Osteoblast (primary cell): ENCODE data around the gene RAPGEF1. TPM values are rescaled to one million over a fixed set of nuclear protein-coding genes. Genes with fewer than 3 reads are reported as not detected.

Source experiments
- DNase-seq: peaks from one replicate; pipeline ENCODE4 v3.0.0; 2011; ENCODE audit warnings: low spot score, mixed read lengths; ENCODE audit not compliant: insufficient read length; ENCODE audit errors: missing footprints
- H2AFZ ChIP-seq: 2 replicates; pipeline ENCODE4 v1.6.0; 2011; ENCODE audit warnings: mild to moderate bottlenecking, low read length
- H3K27ac ChIP-seq: 2 replicates; pipeline ENCODE4 v1.5.1; 2011; ENCODE audit warnings: mild to moderate bottlenecking, low read depth, low read length, moderate library complexity
- H3K27me3 ChIP-seq: 2 replicates; pipeline ENCODE4 v1.6.0; 2012; ENCODE audit warnings: mild to moderate bottlenecking, control low read depth, inconsistent platforms, low read length, moderate library complexity; ENCODE audit not compliant: insufficient read depth
- H3K36me3 ChIP-seq: 2 replicates; pipeline ENCODE4 v1.5.1; 2011; ENCODE audit warnings: mild to moderate bottlenecking, low read length, control low read depth, moderate library complexity; ENCODE audit not compliant: insufficient read depth
- H3K4me1 ChIP-seq: 2 replicates; pipeline ENCODE4 v1.5.1; 2011; ENCODE audit warnings: mild to moderate bottlenecking, low read length, control low read depth, moderate library complexity; ENCODE audit not compliant: insufficient read depth
- H3K4me2 ChIP-seq: 2 replicates; pipeline ENCODE4 v1.6.0; 2011; ENCODE audit warnings: mild to moderate bottlenecking, low read length; ENCODE audit not compliant: insufficient read depth
- H3K4me3 ChIP-seq: fragments of 200-600 bp; sonication (generic); 3 replicates; pipeline ENCODE4 v1.5.1; 2012; ENCODE audit warnings: mild to moderate bottlenecking, low read length, inconsistent platforms; ENCODE audit not compliant: insufficient read depth
- H3K79me2 ChIP-seq: 2 replicates; pipeline ENCODE4 v1.6.0; 2012; ENCODE audit warnings: mild to moderate bottlenecking, low read length, control low read depth, inconsistent platforms; ENCODE audit not compliant: insufficient read depth
- H3K9me3 ChIP-seq: 2 replicates; pipeline ENCODE4 v1.5.1; 2011; ENCODE audit warnings: low read depth, low read length, control low read depth
- H4K20me1 ChIP-seq: 2 replicates; pipeline ENCODE4 v1.6.0; 2012; ENCODE audit warnings: mild to moderate bottlenecking, low read length, control low read depth; ENCODE audit not compliant: insufficient read depth
- CTCF ChIP-seq: IDR thresholded peaks from 2 replicates; pipeline ENCODE4 v1.5.1; 2011; ENCODE audit warnings: mild to moderate bottlenecking, low read depth, low read length, moderate library complexity; ENCODE audit errors: extremely low read depth
- total RNA-seq: library from RNA; depleted of rRNA; stranded (reverse); fragments of >200 nt; gene quantifications from 2 replicates; pipeline ENCODE4 v1.2.3, GENCODE V29; 2012

Gene RAPGEF1
- total RNA-seq, 1 donor = 34.7 TPM

GRCh38 chr9:131623655-131624330 lies 116.1 kb downstream of the RAPGEF1 start:
- Histone ChIP-seq H3K27me3 (no peaks in the 10 kb centered on the region), H3K36me3 (peaks cover 29% of the 10 kb centered on the region), H4K20me1 (no peaks in the 10 kb centered on the region), H3K79me2 (no peaks in the 10 kb centered on the region), H3K4me3 (no peak overlapping the region), H3K4me2 (no peak overlapping the region), H3K9me3 (no peaks in the 10 kb centered on the region), H2AFZ (no peak overlapping the region), H3K4me1 (peaks cover 12% of the 10 kb centered on the region), H3K27ac (no peak overlapping the region)
- no peak for TF ChIP-seq CTCF
- no peak for DNase-seq

- H3K36me3 ChIP-seq = peaks cover 39% of the 10 kb centered on the region
- H3K27ac ChIP-seq = no peak overlapping the region
- no peak for DNase-seq
- H3K79me2 ChIP-seq = no peaks in the 10 kb centered on the region
- TF ChIP-seq CTCF = no peak
- no peak overlapping the region for H3K4me3 ChIP-seq
- no peak overlapping the region for H2AFZ ChIP-seq
- peaks cover 4% of the 10 kb centered on the region for H3K4me1 ChIP-seq
- no peaks in the 10 kb centered on the region for H3K9me3 ChIP-seq
- H4K20me1 ChIP-seq = no peaks in the 10 kb centered on the region
- H3K27me3 ChIP-seq = no peaks in the 10 kb centered on the region
- H3K4me2 ChIP-seq = no peak overlapping the region
Measured at GRCh38 chr9:131622523-131622922, 117.4 kb downstream of the RAPGEF1 start.

- Histone ChIP-seq H3K9me3 (no peaks in the 10 kb centered on the region), H3K4me1 (no peaks in the 10 kb centered on the region), H3K4me2 (no peak overlapping the region), H3K36me3 (peaks cover 39% of the 10 kb centered on the region), H4K20me1 (no peaks in the 10 kb centered on the region), H3K79me2 (no peaks in the 10 kb centered on the region), H3K27ac (no peak overlapping the region), H3K4me3 (no peak overlapping the region), H2AFZ (no peak overlapping the region), H3K27me3 (no peaks in the 10 kb centered on the region)
- peak; percentile 60 for DNase-seq
- no peak for TF ChIP-seq CTCF
Measured at GRCh38 chr9:131621551-131622358, 118.1 kb downstream of the RAPGEF1 start.
